A673 (cell line): ENCODE measurements around the gene SPATA31C1.

Experiments
- CTCF ChIP-seq: fragments of 300-800, 200-600 bp; sonication (generic); conservative IDR thresholded peaks from 2 replicates; pipeline ENCODE4 v1.5.1; 2017; ENCODE audit warnings: low read depth, mild to moderate bottlenecking, antibody characterized with exemption, low read length, moderate library complexity, mixed read lengths
- EZH2 ChIP-seq: fragments of 200-600 bp; sonication (generic); IDR thresholded peaks from 2 replicates; pipeline ENCODE4 v1.6.1; 2017; ENCODE audit warnings: borderline replicate concordance, low read depth, mild to moderate bottlenecking, mixed read lengths, antibody characterized with exemption, low read length; ENCODE audit not compliant: poor library complexity, severe bottlenecking

DNA sequence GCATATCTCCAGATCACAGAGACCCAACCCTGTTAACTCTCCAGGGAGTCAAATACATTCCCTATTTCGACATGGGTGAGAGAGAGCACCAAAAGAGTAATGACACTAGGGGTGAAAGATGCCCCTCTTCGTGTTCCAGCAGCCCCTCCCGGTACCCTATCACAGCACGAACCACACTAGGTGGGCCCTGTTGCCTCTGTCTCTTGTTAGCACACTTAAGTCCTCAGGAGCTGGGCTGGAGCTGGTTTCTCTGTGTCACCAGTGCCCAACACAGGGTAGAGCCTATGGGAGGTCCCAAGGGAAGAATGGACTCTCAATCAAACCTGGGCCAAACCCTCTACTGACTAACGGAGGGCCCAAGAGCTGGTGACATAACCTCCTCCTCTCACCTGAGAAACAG is 55.4 kb downstream of the SPATA31C1 start:
- TF ChIP-seq CTCF: no peak
- no peak for TF ChIP-seq EZH2
